ENCODE data around the gene RNF212.
"Not testable (repeated sequence)": the region's sequence is repeated elsewhere in the genome, so short reads cannot be mapped to it uniquely, and the experiment has no call there.

Gene RNF212

DNA sequence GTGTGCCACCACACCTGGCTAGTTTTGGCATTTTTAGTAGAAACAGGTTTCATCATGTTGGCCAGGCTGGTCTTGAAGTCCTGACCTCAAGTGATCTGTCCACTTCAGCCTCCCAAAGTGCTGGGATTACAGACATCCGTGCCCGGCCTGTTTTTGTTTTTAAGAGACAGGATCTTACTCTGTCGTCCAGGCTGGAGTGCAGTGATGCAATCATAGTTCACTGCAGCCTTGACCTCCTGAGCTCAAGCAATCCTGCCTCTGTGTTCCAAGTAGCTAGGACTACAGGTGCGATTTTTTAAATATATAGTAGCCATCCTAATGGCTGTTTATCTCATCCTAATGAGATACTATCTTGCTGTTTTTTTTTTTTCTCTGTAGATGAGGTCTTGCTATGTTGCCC is 47.6 kb downstream of the RNF212 start:
- no peak for DNase-seq (ENCODE audit: low read depth)

GRCh38 chr4:1062419-1062818 is 50.9 kb downstream of the RNF212 start:
- DNase-seq (ENCODE audit: low read depth), result no peak

GRCh38 chr4:1061760-1062159 is 51.6 kb downstream of the RNF212 start:
- DNase-seq (ENCODE audit: low read depth), result no peak

DNA sequence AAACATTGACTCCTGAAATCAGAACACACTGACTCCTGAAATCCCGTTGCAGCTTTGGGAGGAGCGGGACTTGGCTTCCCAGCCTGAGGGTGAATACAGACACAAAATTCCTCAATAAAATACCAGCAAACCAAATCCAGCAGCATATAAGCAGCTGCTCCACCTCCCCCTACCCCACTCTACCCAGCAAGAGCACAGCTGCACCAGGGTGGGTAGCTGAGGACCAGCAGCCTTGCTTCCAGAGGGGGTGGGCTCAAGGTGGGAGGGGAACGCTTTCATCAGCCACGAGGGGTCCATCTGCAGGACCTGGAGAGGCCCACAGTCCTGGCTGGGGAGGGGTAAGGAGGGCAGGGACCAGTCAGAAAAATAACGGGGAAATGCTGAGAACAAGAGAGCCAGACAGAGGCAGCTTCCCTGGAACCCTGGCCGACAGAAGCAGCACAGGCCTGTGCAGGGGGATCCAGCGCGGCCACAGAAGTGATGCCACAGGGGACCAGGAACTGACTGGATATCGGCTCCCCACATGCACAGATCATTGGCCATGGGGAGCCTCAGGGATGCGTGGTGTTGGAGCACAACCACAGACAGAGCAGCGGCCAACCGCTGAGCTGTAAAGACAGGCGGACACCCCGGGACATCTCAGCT is 52.2 kb downstream of the RNF212 start:
- no peak for DNase-seq (ENCODE audit: low read depth)

DNA sequence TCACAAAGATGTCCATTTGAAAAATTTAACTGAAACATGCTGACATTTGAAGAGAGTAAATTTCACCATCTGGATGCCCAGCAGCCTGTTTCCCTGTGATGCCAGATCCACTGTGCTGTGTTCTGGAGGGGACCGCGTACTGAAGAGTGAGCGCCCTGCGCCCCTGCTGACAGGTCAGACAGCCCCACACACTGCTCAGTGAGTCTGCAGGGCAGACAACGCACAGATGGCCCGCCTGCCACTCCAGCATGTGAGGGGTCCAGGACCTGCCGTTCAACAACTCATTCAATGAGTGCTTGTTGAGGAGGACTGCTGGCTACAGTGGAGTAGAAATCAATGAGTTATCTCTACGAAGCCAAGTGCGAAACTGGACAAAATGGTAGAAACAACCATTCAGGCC is 52.7 kb downstream of the RNF212 start:
- DNase-seq (ENCODE audit: low read depth), result no peak

DNA sequence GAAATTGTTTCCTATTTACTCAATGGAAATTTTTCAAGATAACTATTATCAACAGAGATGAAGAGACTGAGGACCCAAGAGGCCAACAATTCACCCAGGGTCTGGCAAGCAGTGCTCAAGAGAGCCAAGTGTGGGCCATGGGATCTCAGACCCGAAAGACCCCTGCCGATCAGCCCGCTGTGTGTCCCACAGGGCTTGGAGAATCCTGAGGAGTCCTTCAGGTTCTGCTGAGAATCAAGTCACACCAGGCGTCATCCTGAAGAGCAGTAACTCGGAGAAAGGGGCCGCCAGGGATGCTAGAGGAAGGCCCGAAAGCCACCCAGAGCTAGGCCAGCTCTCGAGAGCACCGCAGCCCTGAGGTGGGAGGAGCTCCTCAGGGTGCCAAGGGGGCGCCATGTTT is 53.2 kb downstream of the RNF212 start:
- no peak for DNase-seq (ENCODE audit: low read depth)

- no peak for DNase-seq (ENCODE audit: low read depth)
Measured at GRCh38 chr4:1058997-1059665, 54.2 kb downstream of the RNF212 start.

DNA sequence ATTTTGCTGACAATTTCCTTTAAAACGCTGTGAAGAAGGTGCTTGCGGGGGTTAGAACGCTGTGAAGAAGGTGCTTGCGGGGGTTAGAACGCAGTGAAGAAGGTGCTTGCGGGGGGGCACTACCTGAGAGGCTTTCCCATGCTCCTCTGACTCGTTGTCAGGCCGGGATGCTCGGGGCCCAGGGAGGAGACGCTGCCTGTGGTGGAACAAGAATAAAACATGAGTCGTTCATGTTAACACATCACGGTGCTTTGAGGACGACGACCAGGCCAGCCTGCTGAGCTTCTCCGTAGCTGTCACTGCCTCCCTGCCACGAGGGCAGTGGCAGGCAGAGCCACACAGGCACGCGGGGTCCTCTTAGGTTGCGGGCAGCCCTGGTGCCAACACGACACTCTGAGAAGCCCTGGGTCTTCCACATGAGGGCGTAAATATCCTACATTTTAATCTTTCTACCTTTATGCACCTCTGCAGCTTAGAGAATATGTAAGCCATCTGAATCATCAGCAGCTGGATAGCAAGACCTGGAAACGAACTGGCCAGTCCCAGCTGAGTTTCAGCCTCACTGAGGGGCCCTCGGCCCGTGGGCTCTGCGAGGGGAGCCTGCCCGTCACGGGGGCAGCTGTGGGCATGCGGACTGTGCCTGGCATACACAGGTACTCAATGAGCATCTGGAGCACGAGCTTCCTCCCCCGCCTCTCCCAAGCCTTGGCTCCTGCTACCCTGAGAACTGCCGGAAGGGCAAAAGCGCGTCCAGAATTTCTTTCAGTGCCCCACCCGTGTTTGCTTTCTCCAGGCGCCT is 55.0 kb downstream of the RNF212 start:
- no peak for DNase-seq (ENCODE audit: low read depth)

- DNase-seq (ENCODE audit: low read depth), result no peak
Measured at GRCh38 chr4:1057403-1057745, 56.0 kb downstream of the RNF212 start.

- no peak for DNase-seq (ENCODE audit: low read depth)
Measured at GRCh38 chr4:1056671-1057402, 56.5 kb downstream of the RNF212 start.

DNA sequence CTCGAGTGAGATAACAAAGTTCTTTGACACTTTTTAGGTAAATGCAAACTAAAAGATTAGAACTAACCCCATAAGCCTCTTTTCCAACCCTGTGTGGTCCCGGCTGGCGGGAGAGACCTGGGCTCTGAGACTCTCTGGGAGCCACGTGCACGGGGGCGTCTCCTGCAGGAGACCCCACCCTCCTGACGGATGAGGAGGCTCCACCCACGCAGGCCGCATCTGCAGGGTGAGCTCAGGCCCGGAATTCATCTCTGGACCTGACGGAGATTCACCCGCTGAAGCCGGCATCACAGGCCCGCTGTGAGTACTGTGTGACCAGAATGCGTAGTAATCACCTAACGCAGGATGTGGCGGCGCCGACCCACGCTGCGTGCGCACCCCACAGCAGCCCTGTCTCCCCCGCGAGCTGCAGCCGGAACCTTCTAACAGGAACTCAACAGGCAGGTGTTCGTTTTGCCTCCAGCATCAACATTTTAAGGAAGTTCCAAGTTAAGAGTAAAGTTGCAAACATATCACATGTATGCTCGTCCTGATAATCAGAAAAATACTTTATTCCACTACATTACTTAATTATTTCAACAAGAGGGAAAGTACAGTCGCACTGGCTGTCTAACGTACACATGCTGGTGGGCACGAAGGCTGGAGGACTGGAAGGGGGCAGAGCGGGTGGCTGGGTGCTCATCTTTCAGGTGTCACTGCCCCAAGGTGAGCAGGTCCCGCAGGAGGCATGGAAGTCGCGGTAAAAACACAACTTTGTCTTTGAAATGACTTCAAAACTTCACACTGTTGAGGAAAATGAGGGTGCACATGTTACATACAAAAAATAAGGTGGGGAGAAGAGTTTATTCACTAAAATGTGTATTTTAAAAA is 57.4 kb downstream of the RNF212 start:
- peak; percentile 70 for DNase-seq (ENCODE audit: low read depth)

GRCh38 chr4:1055243-1055701 is 58.1 kb downstream of the RNF212 start:
- DNase-seq (ENCODE audit: low read depth), result not testable (repeated sequence)

DNA sequence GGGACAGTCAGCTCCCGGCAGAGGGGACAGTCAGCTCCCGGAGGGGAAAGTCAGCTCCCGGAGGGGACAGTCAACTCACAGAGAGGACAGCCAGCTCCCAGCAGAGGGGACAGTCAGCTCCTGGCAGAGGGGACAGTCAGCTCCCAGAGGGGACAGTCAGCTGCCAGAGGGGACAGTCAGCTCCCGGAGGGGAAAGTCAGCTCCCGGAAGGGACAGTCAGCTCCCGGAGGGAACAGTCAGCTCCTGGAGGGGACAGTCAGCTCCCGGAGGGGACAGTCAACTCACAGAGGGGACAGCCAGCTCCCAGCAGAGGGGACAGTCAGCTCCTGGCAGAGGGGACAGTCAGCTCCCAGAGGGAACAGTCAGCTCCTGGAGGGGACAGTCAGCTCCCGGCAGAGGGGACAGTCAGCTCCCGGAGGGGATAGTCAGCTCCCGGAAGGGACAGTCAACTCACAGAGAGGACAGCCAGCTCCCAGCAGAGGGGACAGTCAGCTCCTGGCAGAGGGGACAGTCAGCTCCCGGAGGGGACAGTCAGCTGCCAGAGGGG is 58.6 kb downstream of the RNF212 start:
- DNase-seq (ENCODE audit: low read depth), result not testable (repeated sequence)

DNA sequence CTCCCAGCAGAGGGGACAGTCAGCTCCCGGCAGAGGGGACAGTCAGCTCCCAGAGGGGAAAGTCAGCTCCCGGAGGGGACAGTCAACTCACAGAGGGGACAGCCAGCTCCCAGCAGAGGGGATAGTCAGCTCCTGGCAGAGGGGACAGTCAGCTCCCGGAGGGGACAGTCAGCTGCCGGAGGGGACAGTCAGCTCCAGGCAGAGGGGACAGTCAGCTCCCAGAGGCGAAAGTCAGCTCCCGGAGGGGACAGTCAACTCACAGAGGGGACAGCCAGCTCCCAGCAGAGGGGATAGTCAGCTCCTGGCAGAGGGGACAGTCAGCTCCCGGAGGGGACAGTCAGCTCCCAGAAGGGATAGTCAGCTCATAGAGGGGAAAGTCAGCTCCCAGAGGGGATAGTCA is 59.5 kb downstream of the RNF212 start:
- DNase-seq (ENCODE audit: low read depth), result not testable (repeated sequence)

GRCh38 chr4:1053080-1053661 is 60.2 kb downstream of the RNF212 start:
- DNase-seq (ENCODE audit: low read depth), result no peak

DNA sequence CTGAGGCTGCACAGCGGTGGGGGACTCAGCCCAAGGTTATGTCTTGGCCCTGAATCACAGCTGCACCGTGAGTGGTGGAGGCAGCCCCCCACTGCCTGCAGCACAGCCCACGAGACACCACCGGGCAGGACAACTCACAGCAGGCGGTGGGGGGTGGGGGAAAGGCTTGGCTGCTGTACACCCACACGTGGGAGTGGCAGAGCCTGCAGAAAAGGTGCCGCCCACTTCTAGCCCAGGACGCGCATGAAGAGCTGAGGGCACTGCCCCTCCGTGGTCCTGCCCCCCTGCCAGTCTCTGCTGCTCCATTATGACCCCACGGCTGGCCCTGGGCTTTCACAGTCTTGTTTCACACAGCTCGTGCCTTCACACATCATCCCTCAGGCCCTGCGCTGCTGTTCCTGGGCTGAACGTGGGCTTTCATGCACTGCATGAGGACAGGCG is 61.1 kb downstream of the RNF212 start:
- no peak for DNase-seq (ENCODE audit: low read depth)

DNA sequence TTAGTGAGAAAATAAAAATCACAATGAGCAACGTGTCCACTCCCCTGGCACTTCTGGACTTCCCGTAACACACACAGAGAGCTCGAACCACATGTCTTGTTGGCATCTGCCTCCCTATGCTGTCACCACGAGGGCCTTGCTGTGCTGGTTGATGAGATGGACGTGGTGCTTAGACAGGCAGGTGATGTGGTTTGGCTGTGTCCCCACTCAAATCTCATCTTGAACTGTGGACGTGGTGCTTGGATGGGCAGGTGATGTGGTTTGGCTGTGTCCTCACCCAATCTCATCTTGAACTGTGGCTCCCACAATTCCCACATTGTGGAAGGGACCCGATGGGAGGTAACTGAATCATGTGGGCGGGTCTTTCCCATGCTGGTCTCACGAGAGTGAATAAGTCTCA is 61.9 kb downstream of the RNF212 start:
- no peak for DNase-seq (ENCODE audit: low read depth)

GRCh38 chr4:1050486-1051213 is 62.7 kb downstream of the RNF212 start:
- no peak for DNase-seq (ENCODE audit: low read depth)

DNA sequence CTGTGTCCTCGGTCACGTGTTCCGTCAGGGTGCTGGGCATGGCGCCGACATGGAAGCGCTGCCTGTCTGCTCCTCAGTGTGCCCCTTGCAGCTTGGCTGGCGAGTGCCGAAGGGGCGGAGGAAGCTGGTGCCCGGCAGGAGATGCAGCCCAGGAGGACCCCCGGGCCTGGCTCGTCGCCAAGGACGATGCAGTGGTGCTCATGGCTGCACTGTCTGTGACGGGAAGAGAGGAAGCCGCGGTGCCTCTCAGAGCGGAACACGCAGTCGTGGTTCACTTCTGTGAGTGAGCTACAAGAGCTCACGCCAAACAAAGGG is 63.8 kb downstream of the RNF212 start:
- no peak for DNase-seq (ENCODE audit: low read depth)

All from activated gamma-delta T cell treated with anti-CD3 and anti-CD28 coated beads, Interleukin-2, amount 50 U/mL, for 16 hours (primary cell).